NB4 (cell line): Measurements from ENCODE around the gene LCLAT1.

Experiments used
- MAX ChIP-seq: IDR thresholded peaks from 2 replicates; pipeline ENCODE4 v1.6.1; 2011; ENCODE audit warnings: low read depth, low read length
- MYC ChIP-seq: IDR thresholded peaks from 2 replicates; pipeline ENCODE4 v1.6.1; 2011; ENCODE audit warnings: low read depth, low read length
- POLR2A ChIP-seq: IDR thresholded peaks from 2 replicates; pipeline ENCODE4 v1.6.1; 2011; ENCODE audit warnings: mild to moderate bottlenecking; ENCODE audit not compliant: insufficient read length; ENCODE audit errors: extremely low read depth
- TF ChIP-seq, protein P1 (sequence below): IDR thresholded peaks from one replicate; pipeline ENCODE4 v1.5.1; 2012; ENCODE audit warnings: low read depth, low read length

GRCh38 chr2:30580391-30580790 is 133.3 kb downstream of the LCLAT1 start:
- TF ChIP-seq, protein P1, sequence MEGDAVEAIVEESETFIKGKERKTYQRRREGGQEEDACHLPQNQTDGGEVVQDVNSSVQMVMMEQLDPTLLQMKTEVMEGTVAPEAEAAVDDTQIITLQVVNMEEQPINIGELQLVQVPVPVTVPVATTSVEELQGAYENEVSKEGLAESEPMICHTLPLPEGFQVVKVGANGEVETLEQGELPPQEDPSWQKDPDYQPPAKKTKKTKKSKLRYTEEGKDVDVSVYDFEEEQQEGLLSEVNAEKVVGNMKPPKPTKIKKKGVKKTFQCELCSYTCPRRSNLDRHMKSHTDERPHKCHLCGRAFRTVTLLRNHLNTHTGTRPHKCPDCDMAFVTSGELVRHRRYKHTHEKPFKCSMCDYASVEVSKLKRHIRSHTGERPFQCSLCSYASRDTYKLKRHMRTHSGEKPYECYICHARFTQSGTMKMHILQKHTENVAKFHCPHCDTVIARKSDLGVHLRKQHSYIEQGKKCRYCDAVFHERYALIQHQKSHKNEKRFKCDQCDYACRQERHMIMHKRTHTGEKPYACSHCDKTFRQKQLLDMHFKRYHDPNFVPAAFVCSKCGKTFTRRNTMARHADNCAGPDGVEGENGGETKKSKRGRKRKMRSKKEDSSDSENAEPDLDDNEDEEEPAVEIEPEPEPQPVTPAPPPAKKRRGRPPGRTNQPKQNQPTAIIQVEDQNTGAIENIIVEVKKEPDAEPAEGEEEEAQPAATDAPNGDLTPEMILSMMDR = no peak
- TF ChIP-seq POLR2A (no peak), MAX (no peak), MYC (no peak)
